Astrocyte (in vitro differentiated cells and primary cell): ENCODE data around the gene TMEM258.

Source experiments
- CTCF ChIP-seq: IDR thresholded peaks from 2 replicates; pipeline ENCODE4 v1.5.1; 2011; ENCODE audit warnings: low read depth, mild to moderate bottlenecking, inconsistent platforms, low read length, moderate library complexity; ENCODE audit not compliant: insufficient read depth
- EZH2 ChIP-seq: IDR thresholded peaks from 2 replicates; pipeline ENCODE4 v1.6.1; 2012; ENCODE audit warnings: mild to moderate bottlenecking, low read length, inconsistent platforms; ENCODE audit not compliant: insufficient read depth

GRCh38 chr11:61751384-61751783, 41.0 kb downstream of the TMEM258 start:
- TF ChIP-seq CTCF = no peak
- TF ChIP-seq EZH2 = no peak
